SKM-1 (cell line): ENCODE data around the gene ADD3.

Experiments used
- DNase-seq: peaks from one replicate; lab custom pipeline; 2025; ENCODE audit not compliant: unreplicated experiment; lab: John Stamatoyannopoulos, UW

The ADD3 gene

DNA sequence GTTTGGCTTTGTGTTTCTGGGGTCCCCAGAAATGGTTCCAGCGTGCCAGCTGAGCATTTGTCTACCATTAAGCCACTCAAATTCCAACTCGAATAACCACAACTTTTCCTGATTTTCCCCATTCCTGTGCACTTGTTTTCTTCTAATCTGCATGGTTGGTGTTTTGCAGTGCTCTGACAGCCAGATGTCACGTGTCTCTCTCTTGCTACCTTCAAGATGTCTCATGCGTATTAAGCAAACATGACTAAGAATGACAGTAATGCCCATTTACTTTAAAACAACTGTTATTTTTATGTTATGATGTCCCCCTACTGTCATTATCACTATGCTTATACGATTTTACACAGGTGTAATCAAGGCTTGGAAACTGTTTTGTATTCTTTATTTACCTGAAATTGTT, 164.4 kb downstream of the ADD3 start:
- DNase-seq: no peak

DNA sequence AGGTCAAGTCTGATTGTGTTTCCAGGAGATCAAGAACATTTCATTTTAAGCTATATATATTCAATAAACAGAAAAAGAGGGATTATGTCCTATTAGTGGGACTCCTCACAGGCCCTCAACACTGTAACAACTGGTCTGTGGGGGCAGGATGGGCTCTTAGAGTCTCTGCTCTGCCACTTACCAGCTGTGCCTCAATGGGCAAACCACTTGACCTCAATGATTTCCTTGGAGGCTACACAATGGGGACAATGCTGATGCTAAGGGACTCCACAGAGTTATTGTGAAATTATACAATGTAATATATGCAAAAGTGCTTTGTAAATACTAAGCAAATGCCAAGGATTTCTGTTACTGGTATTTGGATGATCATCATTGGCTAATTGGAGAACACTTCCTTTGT, 166.4 kb downstream of the ADD3 start:
- no peak for DNase-seq

DNA sequence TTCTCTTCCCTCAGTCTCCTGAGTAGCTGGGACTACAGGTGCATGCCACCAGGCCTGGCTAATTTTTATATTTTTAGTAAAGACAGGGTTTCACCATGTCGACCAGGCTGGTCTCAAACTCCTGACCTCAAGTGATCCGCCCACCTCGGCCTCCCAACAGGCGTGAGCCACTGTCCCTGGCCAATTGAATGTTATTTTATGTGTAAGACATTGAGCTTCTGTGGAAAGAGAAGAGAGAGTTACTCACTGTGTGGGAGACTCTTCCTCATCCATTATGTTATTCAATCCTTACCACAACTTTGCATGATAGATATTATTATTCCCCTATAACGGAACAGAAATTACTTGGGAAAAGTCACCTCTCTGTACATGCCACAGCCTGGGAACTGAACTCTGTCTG, 167.0 kb downstream of the ADD3 start:
- DNase-seq: no peak

DNA sequence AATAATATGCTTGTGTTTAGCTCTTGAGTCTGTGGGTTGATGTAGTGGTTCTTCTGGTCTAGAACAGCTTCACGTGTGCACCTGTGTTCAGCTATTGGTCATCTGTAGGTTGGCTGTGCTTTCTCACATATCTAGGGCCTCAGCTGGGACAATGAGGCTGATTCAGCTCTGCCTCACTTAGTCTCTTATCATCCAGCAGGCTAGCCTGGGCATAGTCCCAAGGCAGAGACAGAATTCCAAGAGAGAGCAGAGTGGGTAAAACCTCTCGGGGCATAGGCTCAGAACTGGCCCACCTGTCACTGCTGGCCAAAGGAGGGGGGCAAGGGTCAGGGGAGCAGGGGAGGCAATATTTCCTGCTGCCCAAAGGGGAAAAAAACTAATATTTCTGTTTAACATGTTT, 167.6 kb downstream of the ADD3 start:
- no peak for DNase-seq

DNA sequence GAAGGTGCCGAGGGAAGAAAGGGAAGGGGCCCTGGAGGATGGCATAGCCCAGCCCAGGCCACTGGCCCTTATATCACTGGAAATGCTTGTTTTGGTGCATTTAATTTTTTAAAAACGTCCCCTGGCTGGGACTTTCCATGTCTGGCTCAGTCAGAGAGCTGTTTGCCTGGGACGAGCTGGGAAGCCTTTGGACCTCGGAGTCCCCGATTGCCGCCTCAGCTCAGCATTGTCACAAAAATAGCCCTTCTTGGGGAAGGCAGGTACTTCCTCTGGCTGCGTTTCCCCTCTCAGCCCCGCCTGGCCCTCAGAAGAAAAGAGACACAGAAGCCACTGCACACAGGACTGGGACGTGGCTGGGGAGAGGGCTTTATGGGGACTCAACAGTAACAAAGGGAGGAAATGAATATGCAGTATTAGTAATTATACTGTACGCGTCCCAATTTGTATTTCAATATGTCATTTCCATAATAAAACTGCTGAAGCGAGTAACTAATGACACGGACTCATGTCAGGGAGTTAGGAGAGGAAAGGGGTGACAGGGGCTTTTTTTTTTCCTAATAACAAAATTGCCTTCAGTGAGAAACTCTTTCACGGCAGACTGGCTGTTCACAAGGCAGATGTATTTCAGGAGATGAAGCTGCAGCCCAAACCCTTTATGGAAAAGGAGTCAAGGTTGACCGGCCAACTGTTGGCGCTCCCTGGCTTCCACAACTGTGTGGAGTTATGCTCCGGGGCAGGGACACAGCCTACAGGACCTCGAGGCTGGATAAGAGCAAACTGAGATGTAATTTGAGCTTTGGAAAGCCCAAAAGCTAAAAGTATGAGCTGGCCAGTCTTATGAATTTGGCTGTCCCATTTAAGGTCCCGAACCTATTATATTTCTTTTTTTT, 168.6 kb downstream of the ADD3 start:
- no peak for DNase-seq

DNA sequence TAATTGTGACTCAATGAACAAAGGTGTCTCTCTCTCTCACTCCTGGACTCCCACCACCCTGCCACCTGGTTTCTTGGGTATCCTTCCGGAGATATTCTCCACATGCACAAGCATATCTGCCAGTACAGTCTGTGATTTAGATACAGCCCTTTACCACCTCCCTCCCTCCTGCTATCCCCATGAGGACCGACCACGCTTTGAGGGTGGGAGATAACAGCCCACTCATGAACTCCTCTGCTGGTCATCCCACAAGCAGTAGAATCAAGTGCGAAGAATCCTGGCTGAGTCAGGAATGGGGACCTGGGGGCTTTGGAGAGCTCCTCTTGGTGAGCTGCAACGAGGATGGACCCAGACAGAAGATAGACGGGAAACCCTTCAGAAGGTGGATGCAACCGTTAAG, 171.4 kb downstream of the ADD3 start:
- DNase-seq: no peak

DNA sequence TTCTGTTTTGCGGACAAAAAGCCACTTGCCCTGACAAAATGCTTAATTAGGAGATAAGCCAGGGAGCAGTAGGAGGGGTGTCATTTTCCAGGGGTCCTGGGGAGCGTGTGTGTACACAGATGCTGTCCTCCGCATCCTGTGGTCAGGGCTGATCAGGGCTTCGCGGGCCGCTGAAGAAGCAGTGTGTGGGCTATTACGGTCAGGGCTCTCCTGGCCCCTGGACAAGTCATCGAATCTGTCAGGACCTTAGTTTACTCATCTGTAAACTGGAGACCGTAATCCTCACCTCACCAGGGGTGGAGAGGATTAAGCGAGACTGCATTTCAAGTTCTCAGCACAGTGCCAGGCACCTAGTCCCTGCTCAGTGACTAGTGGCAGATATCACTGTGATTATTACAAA, 173.7 kb downstream of the ADD3 start:
- DNase-seq: no peak

DNA sequence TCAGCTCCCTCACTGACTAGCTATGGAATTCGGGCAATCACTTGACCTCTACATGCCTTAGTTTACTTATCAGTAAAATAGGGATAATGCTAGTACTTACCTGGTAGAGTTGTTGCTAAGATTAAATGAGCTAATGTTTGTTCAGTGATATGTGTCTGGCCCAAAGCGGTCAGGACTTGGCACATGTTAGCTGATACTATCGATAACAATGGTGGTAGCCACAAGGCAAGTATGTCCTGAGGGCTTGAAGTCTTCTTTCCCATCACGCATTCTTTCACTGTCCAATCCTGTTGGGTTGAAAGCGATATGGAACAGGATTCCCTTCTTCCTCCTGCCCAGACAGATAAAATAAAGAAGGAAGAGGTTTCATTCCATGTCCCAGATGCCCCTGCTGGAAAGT, 174.1 kb downstream of the ADD3 start:
- no peak for DNase-seq

DNA sequence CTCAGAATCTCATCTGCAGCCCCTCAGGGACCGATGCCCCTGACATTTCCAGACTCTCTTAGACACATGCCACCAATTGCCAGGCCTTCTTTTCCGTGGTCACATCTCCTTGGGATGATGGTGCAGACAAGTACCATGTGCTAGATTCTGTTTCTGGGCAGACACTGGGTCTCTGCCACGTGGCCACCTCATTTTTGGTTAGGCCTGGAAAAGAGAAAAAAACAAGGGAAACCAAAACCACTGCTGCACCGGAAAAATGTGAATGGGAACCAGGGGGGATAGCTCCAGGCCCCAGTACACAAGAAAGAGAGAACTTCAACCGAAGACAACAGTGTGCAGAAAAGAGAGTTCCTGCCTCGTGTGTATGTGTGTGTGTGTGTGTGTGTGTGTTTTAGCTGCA, 176.6 kb downstream of the ADD3 start:
- DNase-seq: no peak
